Mucosa of descending colon (tissue), 3 donors: Measurements from ENCODE around the gene NFIA. TPM values are rescaled to one million over a fixed set of nuclear protein-coding genes. Genes with fewer than 3 reads are reported as not detected.

Experiments used
- ATAC-seq: fragments of 200-7000 bp; cut with Tn5 transposase; one replicate; pipeline ENCODE4 v1.9.1; 2020; ENCODE audit warnings: mild to moderate bottlenecking, moderate library complexity
- DNase-seq, 3 donors: peaks; one replicate each; pipeline ENCODE4 v3.0.0-alpha.2; 2020
- H3K36me3 ChIP-seq: fragments of 200-600 bp; one replicate; pipeline ENCODE4 v1.8.0; 2021; ENCODE audit warnings: low read depth, mild to moderate bottlenecking
- H3K4me1 ChIP-seq: fragments of 200-600 bp; one replicate; pipeline ENCODE4 v1.8.0; 2021; ENCODE audit warnings: low read depth, mild to moderate bottlenecking
- H3K4me3 ChIP-seq: fragments of 200-600 bp; one replicate; pipeline ENCODE4 v1.8.0; 2021; ENCODE audit warnings: mild to moderate bottlenecking
- H3K9me3 ChIP-seq: fragments of 200-600 bp; one replicate; pipeline ENCODE4 v1.8.0; 2021; ENCODE audit warnings: mild to moderate bottlenecking
- intact Hi-C, 2 donors: fragments of 100-400 bp; cut with DNase I in 1 of 2; cut with micrococcal nuclease in 1 of 2; formaldehyde crosslinking; loops; one replicate each; pipeline versions ENCODE4 v1.11.0 to v1.11.1; 2022; cut with DNase I, micrococcal nuclease
- total RNA-seq, 3 donors: library from RNA; stranded (reverse); fragmentation: NEBNext Ultra II Directional in 2 of 3; extraction: Animal tissue kit (Norgen Biotek cat#: 25700) in 2 of 3; gene quantifications; one replicate each; pipeline versions ENCODE4 v1.2.1 to v1.2.4, GENCODE V29; 2021 to 2023
- TF ChIP-seq, protein P1 (sequence below): fragments of 200-600 bp; IDR thresholded peaks from one replicate; pipeline ENCODE4 v1.8.0; 2022; ENCODE audit warnings: antibody characterized with exemption, mild to moderate bottlenecking
- donor health status: DM: no; HTN: no; CAD: no; lungs with moderate emphysema.
- donor health status: DM: no; HTN: no; CAD: no.
- donor health status: DM: no; HTN: yes; CAD: no.

The NFIA gene
- total RNA-seq, 3 donors from 2014 or later, result 46.4 to 145 (median 51.1) TPM

DNA sequence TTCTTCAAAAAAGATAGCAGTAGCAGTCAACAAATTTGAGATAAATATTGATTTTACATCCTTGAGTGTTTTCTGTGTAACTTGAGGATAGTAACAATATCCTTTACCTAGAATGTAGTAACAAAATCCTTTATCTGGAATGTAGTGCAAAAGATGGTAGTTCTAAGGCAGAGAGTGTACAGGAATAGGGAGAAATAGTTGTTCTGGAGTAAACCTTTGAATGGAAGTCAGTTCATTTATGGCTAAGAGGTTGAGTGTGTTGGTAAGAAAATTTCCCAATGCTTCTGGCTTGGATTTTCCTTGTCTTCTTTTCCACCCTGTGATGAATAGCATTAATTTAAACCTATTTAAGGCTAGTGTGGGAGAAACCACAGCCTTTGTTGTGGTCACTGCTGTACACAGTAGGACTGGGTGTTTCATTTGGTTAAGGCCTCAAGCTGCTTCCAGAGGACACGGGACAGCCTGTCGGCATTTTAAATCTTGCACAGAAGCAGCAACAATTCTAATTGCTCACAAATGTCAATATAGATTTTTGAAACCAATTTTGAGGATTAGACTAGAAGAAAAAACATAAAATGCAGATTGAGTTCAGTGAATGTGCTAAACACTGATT is 11.3 kb downstream of the NFIA start:
- no peaks in the 10 kb centered on the region for H3K36me3 ChIP-seq
- intact Hi-C loops, result no loop called here
- H3K4me1 ChIP-seq, result peaks cover 10% of the 10 kb centered on the region
- H3K4me3 ChIP-seq, result no peak overlapping the region
- no peak for DNase-seq
- ATAC-seq, result no peak
- no peaks in the 10 kb centered on the region for H3K9me3 ChIP-seq
- TF ChIP-seq, protein P1, sequence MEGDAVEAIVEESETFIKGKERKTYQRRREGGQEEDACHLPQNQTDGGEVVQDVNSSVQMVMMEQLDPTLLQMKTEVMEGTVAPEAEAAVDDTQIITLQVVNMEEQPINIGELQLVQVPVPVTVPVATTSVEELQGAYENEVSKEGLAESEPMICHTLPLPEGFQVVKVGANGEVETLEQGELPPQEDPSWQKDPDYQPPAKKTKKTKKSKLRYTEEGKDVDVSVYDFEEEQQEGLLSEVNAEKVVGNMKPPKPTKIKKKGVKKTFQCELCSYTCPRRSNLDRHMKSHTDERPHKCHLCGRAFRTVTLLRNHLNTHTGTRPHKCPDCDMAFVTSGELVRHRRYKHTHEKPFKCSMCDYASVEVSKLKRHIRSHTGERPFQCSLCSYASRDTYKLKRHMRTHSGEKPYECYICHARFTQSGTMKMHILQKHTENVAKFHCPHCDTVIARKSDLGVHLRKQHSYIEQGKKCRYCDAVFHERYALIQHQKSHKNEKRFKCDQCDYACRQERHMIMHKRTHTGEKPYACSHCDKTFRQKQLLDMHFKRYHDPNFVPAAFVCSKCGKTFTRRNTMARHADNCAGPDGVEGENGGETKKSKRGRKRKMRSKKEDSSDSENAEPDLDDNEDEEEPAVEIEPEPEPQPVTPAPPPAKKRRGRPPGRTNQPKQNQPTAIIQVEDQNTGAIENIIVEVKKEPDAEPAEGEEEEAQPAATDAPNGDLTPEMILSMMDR, result no peak

DNA sequence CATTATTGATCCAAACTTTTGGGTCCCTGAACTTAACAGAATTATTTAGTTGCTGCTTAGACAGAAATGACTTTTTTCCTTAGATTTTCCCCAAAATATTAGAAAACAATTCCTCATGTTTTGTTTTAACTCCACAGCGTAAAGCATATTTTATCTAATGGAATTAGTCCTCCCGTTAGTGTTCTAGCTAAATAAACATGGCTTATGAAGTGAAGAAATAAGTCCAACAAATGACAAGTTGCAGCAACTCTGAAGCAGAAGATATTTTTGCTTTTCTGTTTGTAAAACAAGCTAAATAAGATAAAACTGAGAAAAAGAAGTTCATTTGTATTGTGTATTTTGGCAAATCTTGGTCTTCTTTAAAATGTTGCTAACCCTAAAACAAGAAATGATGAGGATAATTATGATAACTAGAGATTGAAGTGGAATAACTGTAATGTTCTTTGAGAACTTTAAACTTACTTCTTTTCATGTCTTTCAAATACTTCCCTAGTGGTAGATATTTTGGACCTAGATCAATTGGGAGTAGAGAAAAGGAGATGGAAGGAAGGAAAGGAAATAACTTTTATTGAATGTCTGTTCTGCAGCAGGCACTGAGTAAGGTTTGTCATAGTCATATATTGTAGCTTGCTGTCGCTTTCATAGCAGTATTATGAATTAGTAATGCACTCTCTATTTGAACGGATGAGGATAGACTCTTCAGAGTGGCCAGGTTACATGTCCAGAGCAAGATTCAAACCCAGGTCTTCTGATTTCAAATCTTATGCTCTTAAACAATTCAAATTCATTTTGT is 12.5 kb downstream of the NFIA start:
- ATAC-seq (no peak), DNase-seq (no peak)
- intact Hi-C loops, result no loop called here
- Histone ChIP-seq H3K4me3 (no peak overlapping the region), H3K36me3 (no peaks in the 10 kb centered on the region), H3K4me1 (peaks cover 10% of the 10 kb centered on the region), H3K9me3 (no peaks in the 10 kb centered on the region)
- TF ChIP-seq, protein P1, result no peak

DNA sequence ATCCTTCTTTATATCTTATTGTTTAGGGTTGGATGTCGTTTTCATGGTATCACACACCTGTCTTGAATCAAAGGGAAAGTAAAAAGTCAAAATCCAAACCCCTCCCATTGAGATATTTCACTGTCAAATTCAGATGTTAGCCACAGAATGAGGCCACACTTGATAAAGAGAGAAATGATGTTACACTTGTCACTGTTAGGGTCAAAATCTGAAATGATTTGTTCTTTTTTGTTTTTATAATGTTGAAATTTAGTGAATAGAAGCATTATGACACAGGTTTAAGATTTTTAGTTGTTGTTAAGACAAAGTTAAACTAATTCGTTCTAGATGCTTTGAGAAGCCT is 13.1 kb downstream of the NFIA start:
- Histone ChIP-seq H3K4me3 (no peak overlapping the region), H3K4me1 (peaks cover 10% of the 10 kb centered on the region), H3K9me3 (no peaks in the 10 kb centered on the region), H3K36me3 (no peaks in the 10 kb centered on the region)
- intact Hi-C loops, result no loop called here
- TF ChIP-seq, protein P1, result no peak
- no peak for DNase-seq
- no peak for ATAC-seq

DNA sequence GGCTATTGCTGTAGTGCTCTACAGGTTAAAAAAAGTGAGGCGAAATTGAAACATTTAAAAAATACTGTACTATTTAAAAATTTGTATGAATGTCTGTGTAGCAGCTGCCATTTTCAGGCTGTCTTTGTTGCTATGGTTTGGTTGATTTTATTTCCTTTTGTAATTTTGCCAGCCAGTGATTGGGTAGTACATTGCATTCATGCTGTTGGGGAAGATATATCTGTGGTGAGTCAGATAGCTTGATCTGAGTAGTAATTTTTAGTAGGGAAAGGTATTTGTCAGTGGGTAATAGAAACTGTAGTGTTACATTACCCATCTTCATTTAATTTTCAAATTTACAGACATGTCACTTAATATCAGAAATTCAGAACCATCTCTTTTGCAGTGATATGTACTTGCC is 15.0 kb downstream of the NFIA start:
- Histone ChIP-seq H3K4me3 (no peak overlapping the region), H3K4me1 (peaks cover 2% of the 10 kb centered on the region), H3K36me3 (no peaks in the 10 kb centered on the region), H3K9me3 (no peaks in the 10 kb centered on the region)
- DNase-seq, result no peak
- intact Hi-C loops, result no loop called here
- peak; percentile 20 for ATAC-seq
- TF ChIP-seq, protein P1, result no peak

DNA sequence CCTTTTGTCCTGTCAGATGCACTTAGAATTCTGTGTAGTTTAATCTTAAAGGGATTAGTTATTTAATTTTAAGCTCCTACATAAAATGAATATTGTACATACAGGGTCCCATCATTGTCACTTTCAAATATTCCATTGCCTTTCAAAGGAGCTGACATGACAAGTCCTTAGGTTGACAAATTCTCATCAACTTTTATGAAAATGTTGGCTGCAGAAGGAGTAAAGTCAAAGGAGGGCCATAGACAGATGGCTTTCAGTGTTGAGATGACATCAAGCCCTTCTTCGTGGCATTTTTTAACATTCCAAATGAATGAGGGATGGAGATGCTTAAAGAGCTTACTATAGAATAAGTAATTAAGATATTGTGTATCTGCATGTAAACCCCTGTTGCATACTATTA is 15.4 kb downstream of the NFIA start:
- no peak for ATAC-seq
- Histone ChIP-seq H3K4me3 (no peak overlapping the region), H3K9me3 (no peaks in the 10 kb centered on the region), H3K4me1 (no peaks in the 10 kb centered on the region), H3K36me3 (no peaks in the 10 kb centered on the region)
- DNase-seq, result no peak
- TF ChIP-seq, protein P1, result no peak
- intact Hi-C loops, result no loop called here
